NCI-H345 treated with DMSO at 0.1 percent for 48 hours (cell line): Measurements from ENCODE around the gene NHERF1.

ENCODE experiments used
- DNase-seq: peaks from one replicate; lab custom pipeline; 2025; ENCODE audit not compliant: unreplicated experiment; lab: John Stamatoyannopoulos, UW

NHERF1 gene

GRCh38 chr17:74748529-74749278 lies at the start of gene NHERF1:
Gene NHERF1 (plus strand): TSS chr17:74748628. CDS start chr17:74748847, 219 bp downstream.
- DNase-seq: peak; percentile 91

- no peak for DNase-seq
Observed at GRCh38 chr17:74699236-74699635, 49.2 kb upstream of the NHERF1 start.

DNA sequence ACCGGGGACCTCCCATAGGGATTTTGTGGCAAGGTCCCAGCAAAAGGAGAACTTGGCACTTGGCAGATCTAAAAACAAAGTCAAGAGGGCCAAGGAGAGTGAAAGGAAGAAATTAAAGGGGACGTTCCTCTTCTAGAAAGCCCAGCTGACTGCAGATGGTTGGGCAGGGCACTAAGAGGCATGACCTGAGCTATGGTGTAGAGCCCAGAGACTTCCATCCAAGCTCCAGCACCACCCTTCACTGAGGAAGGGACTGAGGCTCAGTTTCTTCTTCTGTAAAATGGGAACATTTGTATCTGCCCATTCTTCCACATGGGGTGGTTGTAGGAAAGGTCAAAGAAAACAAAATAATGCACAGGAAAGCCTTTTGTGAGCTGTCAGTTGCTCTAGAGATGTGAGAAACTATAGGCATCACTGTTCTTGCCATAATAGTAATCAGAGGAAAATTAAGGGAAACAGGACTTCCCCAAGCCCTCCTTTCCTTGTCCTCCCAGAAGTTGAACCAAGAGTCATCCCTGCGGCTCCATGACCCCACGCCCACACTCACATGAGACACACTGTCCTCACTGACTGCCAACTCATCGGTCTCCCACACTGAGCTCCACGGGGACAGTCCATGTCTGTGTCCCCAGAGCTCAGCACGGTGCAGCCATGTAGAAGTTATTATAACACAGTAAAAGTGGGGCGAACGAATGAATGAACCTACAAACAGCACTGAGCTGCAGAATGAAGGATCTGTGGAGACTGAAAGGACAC lies 46.1 kb upstream of the NHERF1 start:
- DNase-seq: no peak

GRCh38 chr17:74703311-74703710 lies 45.1 kb upstream of the NHERF1 start:
- DNase-seq: no peak

GRCh38 chr17:74704544-74704943 lies 43.9 kb upstream of the NHERF1 start:
- no peak for DNase-seq

GRCh38 chr17:74711058-74711824 lies 37.2 kb upstream of the NHERF1 start:
- no peak for DNase-seq

GRCh38 chr17:74712301-74712700 lies 36.1 kb upstream of the NHERF1 start:
- DNase-seq: no peak

- DNase-seq: no peak
Observed at GRCh38 chr17:74712756-74713155, 35.7 kb upstream of the NHERF1 start, which contains the start of gene CD300LF. Gene CD300LF (minus strand): TSS chr17:74712923. CDS start chr17:74712866, 57 bp downstream.

- DNase-seq: no peak
Observed at GRCh38 chr17:74713171-74713755, 35.2 kb upstream of the NHERF1 start.

DNA sequence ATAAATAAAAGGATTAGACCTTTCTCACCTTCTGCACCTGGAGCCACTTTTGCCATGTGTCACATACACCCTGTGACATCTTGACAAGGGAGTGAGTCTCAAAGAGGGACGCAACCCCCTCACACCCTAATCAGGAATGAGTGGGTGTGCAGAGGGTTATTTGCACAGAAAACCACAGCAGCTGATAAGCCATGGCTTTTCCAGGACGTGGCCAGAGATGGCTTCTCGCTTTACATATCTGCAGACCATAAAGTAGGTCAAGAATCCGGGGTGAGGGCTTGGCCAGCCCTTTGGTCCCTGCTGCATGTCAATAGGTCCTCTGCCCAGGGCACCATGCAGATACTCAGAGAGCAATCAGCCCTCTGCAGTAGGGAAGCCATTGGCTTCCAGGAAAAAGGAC lies 33.3 kb upstream of the NHERF1 start:
- DNase-seq: no peak

GRCh38 chr17:74720506-74720905 lies 27.9 kb upstream of the NHERF1 start:
- DNase-seq: no peak

DNA sequence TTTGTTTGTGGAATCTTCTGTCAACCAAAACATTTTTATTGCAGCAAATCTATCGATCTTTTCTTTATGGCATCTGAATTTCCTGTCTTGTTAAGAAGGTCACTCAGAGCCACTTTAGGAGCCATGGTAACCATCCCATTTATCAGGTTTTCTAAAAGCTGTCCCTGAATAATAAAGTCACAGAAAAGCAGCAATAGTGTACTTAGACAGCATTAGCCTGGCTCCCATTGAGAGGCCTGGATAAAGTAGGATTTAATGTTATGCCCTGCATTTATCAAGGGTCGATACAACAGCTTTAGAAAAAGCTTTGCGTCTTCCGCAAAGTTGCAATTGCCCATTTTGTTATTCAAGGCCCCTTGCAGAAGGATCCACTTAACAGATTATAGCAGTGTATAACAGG lies 25.6 kb upstream of the NHERF1 start:
- no peak for DNase-seq

GRCh38 chr17:74723891-74724290 lies 24.5 kb upstream of the NHERF1 start:
- DNase-seq: no peak

- no peak for DNase-seq
Observed at GRCh38 chr17:74725111-74725510, 23.3 kb upstream of the NHERF1 start.

GRCh38 chr17:74728033-74728701 lies 20.3 kb upstream of the NHERF1 start:
- DNase-seq: no peak

GRCh38 chr17:74728702-74729075 lies 19.7 kb upstream of the NHERF1 start:
- no peak for DNase-seq

DNA sequence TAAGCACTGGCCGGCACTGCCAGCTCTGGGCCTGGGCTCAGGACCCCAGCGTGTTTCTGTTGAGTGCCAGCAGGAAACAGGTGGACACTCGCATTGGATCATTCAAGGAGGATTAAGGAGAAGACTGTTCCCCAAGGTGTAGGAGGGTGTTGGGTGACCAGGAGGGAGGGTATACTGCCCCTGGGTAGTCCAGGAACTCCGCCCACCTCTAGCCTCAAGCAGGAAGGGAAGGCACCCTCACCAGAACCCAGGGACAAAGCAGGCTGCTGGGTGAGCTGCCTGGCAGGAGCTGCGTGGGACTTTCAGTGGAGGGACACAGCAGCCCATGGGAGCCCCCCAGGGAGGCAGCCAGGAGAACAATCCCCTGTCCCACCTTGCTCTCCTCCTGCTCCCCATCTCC lies 19.1 kb upstream of the NHERF1 start:
- DNase-seq: no peak

GRCh38 chr17:74729866-74730265 lies 18.6 kb upstream of the NHERF1 start:
- no peak for DNase-seq

GRCh38 chr17:74730491-74731346 lies 17.7 kb upstream of the NHERF1 start:
- no peak for DNase-seq

DNA sequence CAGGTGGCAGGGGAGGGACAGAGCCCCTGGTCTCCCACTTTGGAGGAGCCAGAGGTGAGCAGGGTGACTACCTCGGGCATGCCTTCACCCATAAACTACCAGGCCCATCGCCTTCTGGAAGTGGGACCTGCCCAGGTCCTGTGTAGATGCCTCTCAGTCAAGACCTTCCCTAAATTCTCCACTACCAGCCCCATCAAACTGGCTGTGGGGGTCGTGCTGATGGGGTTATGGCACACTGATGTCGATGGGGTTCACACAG lies 17.2 kb upstream of the NHERF1 start:
- DNase-seq: no peak
